Camera-type eye (tissue), 1 donor: ENCODE results near the gene SSNA1. TPM values are rescaled to one million over a fixed set of nuclear protein-coding genes. Genes with fewer than 3 reads are reported as not detected.

Source experiments
- total RNA-seq: library from RNA; depleted of rRNA; stranded (reverse); fragments of >200 nt; gene quantifications from one replicate; pipeline ENCODE4 v1.2.3, GENCODE V29; 2014

SSNA1 gene, protein sequence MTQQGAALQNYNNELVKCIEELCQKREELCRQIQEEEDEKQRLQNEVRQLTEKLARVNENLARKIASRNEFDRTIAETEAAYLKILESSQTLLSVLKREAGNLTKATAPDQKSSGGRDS
- total RNA-seq: 51.1 TPM

GRCh38 chr9:137188490-137189296 lies at the start of gene SSNA1, which contains the start of gene ANAPC2:
Gene SSNA1 (plus strand): TSS chr9:137188676. CDS start chr9:137188727, 51 bp downstream.
Gene ANAPC2 (minus strand): TSS chr9:137188560. CDS start chr9:137188532, 28 bp downstream.

DNA sequence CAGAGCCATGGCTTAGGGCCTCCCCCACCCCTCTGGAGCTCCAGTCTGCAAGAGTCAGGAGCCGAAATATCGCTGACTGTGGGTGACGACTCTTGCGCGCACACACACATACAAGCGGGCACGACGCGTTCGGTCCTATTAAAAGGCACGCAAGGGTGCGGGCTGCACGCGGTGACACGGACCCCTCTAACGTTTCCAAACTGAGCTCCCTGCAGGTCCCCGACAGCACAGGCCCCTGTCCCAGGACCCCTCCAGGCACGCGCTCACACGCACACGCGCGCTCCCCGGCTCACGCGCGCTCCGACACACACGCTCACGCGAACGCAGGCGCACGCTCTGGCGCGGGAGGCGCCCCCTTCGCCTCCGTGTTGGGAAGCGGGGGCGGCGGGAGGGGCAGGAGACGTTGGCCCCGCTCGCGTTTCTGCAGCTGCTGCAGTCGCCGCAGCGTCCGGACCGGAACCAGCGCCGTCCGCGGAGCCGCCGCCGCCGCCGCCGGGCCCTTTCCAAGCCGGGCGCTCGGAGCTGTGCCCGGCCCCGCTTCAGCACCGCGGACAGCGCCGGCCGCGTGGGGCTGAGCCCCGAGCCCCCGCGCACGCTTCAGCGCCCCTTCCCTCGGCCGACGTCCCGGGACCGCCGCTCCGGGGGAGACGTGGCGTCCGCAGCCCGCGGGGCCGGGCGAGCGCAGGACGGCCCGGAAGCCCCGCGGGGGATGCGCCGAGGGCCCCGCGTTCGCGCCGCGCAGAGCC lies 49.6 kb upstream of the SSNA1 start, which contains the start of gene GRIN1:
GRIN1 (plus strand) TSS at position 433 of the 746 bp plus-strand sequence. CDS start 333 bp downstream, outside the sequence.

DNA sequence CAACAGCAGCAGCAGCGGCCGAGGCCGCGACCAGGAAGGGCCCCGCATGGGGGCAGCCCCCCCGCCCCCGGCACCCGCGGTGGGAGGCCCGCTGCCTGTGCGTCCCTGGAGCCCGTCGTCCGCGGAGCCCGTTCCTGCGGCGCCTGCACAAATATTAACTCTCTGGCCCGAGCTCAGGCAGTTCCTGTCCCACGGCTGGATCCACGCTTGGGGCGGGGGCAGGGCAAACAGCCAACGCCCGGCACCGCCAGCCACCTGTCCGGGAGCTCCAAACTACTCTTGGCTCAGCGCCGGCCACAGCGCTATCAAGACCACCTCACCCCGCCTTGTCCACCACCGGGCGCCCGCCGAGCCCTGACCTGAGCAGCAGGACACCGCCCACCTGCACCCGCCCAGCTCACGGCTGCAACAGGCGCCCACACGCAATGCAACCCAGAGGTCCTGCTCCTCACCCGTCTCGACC lies 18.5 kb upstream of the SSNA1 start, which contains the start of gene LRRC26:
LRRC26 (minus strand) TSS at position 156 of the 463 bp plus-strand sequence; CDS start at position 48, 108 bp downstream.

GRCh38 chr9:137200311-137201204 lies 12.1 kb downstream of the SSNA1 start, which contains the start of gene TPRN:
Gene TPRN (minus strand): TSS chr9:137200741. CDS start chr9:137200711, 30 bp downstream.

DNA sequence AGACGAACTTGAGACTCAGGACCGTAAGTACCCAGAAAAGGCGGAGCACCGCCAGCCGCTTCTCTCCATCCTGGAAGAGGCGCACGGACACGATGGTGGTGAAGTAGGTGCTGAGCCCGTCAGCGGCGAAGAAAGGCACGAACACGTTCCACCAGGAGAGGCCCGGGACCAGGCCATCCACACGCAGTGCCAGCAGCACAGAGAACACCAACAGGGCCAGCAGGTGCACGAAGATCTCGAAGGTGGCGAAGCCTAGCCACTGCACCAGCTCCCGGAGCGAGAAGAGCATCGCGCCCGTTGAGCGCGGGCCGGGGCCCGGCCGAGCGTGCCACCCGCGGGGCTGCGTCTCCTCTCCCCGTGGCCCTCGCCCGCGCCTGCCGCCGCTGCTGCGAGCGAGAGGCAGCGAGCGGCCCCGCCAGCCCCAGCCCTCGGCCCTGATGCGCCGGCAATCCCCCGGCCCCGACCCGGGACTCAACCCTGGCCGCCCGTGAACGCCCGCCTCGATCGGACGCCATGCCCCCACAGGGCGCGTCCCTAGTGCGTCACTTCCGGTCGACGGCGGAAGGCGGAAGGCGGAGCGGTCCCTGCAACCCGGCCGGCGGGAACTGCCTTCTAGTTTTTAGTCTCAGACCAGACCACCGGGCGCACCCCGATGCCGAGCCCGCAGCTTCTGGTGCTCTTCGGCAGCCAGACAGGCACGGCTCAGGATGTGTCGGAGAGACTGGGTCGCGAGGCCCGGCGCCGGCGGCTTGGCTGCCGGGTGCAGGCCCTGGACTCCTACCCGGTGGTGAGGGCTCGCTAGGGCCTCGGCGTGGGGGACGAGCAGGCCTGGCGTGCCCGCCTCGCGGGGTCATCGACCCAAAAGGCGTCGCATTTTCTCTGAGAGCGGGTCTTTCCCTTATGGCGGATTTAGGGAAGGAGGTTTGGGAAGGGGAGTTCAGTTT lies 16.9 kb downstream of the SSNA1 start, which contains the start of the genes NDOR1 and TMEM203:
NDOR1 (plus strand) TSS at position 575 of the 944 bp plus-strand sequence; CDS start at position 653, 78 bp downstream.
TMEM203 (minus strand) TSS at position 523 of the 944 bp plus-strand sequence; CDS start at position 289, 234 bp downstream.

DNA sequence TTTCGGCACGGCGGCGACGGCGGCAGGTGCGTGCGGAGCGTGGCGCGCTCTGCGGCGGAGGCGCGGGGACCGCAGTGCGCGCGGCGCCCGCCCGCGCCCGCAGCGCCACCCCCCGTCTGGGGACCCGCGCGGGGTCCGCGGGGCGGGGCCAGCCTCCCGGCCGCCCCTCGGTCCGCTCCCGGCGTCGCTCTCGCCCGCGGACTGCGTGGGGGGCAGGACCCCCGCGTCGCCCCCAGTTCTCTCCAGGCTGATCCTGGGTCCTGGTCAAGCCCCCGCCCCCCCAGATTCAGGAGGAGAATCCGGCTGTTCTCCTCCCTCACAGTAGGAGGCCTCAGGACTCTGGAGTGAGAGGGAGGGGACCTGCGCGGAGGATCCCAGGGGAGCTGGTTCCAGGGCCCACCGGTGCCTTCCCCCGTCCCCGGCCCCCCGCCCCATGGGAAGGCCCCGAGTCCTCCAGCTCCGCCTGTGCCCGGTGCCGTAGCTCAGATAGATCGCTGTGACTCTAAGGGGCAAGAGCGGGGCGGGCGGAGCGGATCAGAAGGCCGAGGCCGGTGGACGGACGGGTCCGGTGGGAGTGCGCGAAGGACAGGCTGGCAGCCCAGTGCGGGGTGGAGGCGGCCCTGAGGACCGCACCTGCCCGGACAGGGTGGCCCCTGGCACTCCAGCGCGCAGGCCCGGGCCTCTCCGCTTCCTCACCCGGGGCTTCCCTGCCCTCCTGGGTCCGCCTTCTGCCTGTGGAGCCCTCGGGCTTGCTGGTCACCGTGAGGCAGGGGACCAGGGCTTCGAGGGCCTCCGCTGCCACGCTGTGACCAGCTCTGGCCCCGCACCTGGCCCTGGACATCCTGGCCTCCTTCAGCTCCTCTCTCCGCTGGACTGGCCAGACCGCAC lies 34.0 kb downstream of the SSNA1 start, which contains the start of gene RNF208:
RNF208 (minus strand) TSS at position 51 of the 888 bp plus-strand sequence. CDS start 1,028 bp downstream, outside the sequence.

DNA sequence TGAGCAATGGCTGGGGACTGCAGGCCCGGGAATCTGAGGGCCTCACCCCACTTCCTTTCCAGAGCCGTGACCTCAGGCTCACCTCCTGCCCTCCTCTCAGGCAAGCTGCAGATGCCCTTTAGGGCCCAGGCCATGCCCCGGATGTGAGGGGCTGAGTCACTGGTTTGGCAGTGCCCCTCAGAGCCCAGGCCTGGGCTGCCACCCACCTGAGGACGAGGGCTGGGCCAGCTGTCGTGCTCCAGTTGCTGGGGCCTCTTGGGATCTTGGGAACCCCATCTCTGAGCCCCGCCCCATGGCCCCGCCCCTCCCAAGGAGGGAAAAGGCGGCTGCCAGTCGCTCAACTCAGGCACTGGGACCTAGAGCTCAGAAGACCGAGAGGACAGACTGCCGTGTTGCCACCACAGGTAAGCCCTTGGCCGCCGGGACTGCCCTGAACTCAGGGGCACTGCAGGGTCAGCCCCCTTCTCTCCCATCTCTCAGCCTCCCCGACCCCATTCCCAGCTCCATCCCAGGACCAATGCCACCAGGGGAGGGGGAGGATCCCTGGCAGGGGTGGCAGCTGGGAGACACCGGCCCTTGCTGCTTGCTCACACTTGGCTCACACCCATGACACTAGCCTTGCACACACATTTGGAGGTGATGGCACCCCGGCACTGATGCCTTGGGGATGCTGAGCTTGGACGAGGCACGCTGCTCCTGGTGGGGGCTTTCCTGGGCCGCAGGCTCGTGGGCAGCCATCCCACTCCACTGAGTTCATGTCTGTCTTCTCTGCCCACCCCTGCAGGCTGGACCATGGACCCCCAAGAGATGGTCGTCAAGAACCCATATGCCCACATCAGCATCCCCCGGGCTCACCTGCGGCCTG lies 36.6 kb downstream of the SSNA1 start, which contains the start of gene CYSRT1:
CYSRT1 (plus strand) TSS at position 345 of the 865 bp plus-strand sequence; CDS start at position 793, 448 bp downstream.

GRCh38 chr9:137227054-137227852 lies 38.8 kb downstream of the SSNA1 start, which contains the start of gene RNF224:
Gene RNF224 (plus strand): TSS chr9:137227502. CDS start chr9:137228336, 834 bp downstream.

DNA sequence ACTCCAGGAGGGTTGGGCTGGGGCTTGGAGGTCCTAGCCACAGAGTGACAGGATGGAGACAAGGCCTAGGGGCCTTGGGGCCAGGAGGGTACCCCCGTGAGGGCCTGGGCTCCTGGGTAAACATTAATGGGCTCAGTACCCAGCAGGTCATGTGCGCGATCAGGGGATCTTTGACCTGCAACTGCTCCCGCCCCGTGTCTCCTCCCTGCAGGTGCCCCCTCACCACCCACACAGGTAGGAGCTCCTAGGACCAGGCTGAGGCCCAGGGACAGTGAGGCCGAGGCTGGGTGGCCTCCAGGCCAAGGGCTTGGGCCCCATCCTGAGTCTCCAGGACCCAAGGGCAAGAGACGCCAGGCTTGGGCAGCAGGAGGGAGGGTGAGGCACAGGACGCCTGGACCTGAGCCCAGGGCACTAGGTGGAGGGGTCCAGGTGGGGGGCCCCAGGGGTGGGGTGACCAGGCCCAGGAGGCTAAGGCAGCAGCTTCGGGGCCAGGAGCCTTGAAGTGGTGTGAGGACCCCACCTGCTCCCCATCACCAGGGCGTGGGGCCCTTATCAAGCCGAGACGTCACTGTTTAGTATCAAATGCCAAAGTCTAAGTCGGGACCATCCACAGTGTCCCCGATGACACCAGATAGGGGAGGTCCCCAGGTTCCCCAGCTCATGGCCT lies 42.4 kb downstream of the SSNA1 start, which contains the start of gene SLC34A3:
SLC34A3 (plus strand) TSS at position 197 of the 667 bp plus-strand sequence. CDS start 802 bp downstream, outside the sequence.

Other genes starting within 250 kb of the SSNA1 start
- 101 TPM for gene FBXW5, start 243.9 kb upstream of the SSNA1 start, total RNA-seq
- gene C8G, start 243.4 kb upstream of the SSNA1 start, total RNA-seq: not detected
- 2.9 TPM for gene LCN12, start 236.4 kb upstream of the SSNA1 start, total RNA-seq
- gene PTGDS, start 211.2 kb upstream of the SSNA1 start, total RNA-seq: 230 TPM
- gene LCNL1, start 205.7 kb upstream of the SSNA1 start, total RNA-seq: 1.2 TPM
- 25.7 TPM for gene PAXX, start 196.3 kb upstream of the SSNA1 start, total RNA-seq
- gene CLIC3, start 192.1 kb upstream of the SSNA1 start, total RNA-seq: 1.1 TPM
- 49.9 TPM for gene ABCA2, start 160.4 kb upstream of the SSNA1 start, total RNA-seq
- not detected for gene FUT7, start 156.6 kb upstream of the SSNA1 start, total RNA-seq
- 56.4 TPM for gene NPDC1, start 142.5 kb upstream of the SSNA1 start, total RNA-seq
- 7.0 TPM for gene ENTPD2, start 134.6 kb upstream of the SSNA1 start, total RNA-seq
- 4.3 TPM for gene SAPCD2, start 118.1 kb upstream of the SSNA1 start, total RNA-seq
- 8.5 TPM for gene UAP1L1, start 111.2 kb upstream of the SSNA1 start, total RNA-seq
- gene MAN1B1, start 101.7 kb upstream of the SSNA1 start, total RNA-seq: 59.0 TPM
- gene DPP7, start 73.9 kb upstream of the SSNA1 start, total RNA-seq: 37.5 TPM
- gene GRIN1, start 49.5 kb upstream of the SSNA1 start, total RNA-seq: 12.7 TPM
- gene LRRC26, start 18.6 kb upstream of the SSNA1 start, total RNA-seq: 1.7 TPM
- not detected for gene TMEM210, start 16.6 kb upstream of the SSNA1 start, total RNA-seq
- 42.9 TPM for gene ANAPC2, start 116 bp upstream of the SSNA1 start, total RNA-seq
- 11.3 TPM for gene TPRN, start 12.1 kb downstream of the SSNA1 start, total RNA-seq
- 34.2 TPM for gene TMEM203, start 17.0 kb downstream of the SSNA1 start, total RNA-seq
- 10.3 TPM for gene NDOR1, start 17.0 kb downstream of the SSNA1 start, total RNA-seq
- 2.7 TPM for gene RNF208, start 33.6 kb downstream of the SSNA1 start, total RNA-seq
- gene CYSRT1, start 36.5 kb downstream of the SSNA1 start, total RNA-seq: 0.60 TPM
- not detected for gene RNF224, start 38.8 kb downstream of the SSNA1 start, total RNA-seq
- gene SLC34A3, start 42.2 kb downstream of the SSNA1 start, total RNA-seq: not detected
- 374 TPM for gene TUBB4B, start 52.6 kb downstream of the SSNA1 start, total RNA-seq
- not detected for gene STPG3, start 62.6 kb downstream of the SSNA1 start, total RNA-seq
- gene NELFB, start 66.7 kb downstream of the SSNA1 start, total RNA-seq: 39.1 TPM
- gene TOR4A, start 89.0 kb downstream of the SSNA1 start, total RNA-seq: 3.7 TPM
- 23.3 TPM for gene NRARP, start 113.6 kb downstream of the SSNA1 start, total RNA-seq
- gene EXD3, start 234.5 kb downstream of the SSNA1 start, total RNA-seq: 22.0 TPM
- 4.2 TPM for gene NOXA1, start 234.7 kb downstream of the SSNA1 start, total RNA-seq